ENCODE results near the gene COX11.

The COX11 gene

GRCh38 chr17:54967621-54968261 lies 713 bp downstream of the COX11 start:
- peak in 3 of 4 experiments; percentile 3 to 5 (median 3) for DNase-seq

- no peak for DNase-seq
These were observed 11.7 kb downstream of the COX11 start for GRCh38 chr17:54956791-54957190.

GRCh38 chr17:54951286-54951685 lies 17.2 kb downstream of the COX11 start:
- DNase-seq: no peak

GRCh38 chr17:54950116-54950515 lies 18.3 kb downstream of the COX11 start:
- DNase-seq: no peak

GRCh38 chr17:54948380-54948779 lies 20.1 kb downstream of the COX11 start:
- peak in 1 of 4 experiments; percentile 11 for DNase-seq

GRCh38 chr17:54947396-54947795 lies 21.1 kb downstream of the COX11 start:
- DNase-seq: no peak

- no peak for DNase-seq
These were observed 22.8 kb downstream of the COX11 start for GRCh38 chr17:54945671-54946070.

- no peak for DNase-seq
These were observed 23.2 kb downstream of the COX11 start for GRCh38 chr17:54945231-54945630.

GRCh38 chr17:54944796-54945195 lies 23.7 kb downstream of the COX11 start:
- no peak for DNase-seq

- no peak for DNase-seq
These were observed 27.2 kb downstream of the COX11 start for GRCh38 chr17:54941285-54941684.

- no peak for DNase-seq
These were observed 31.0 kb downstream of the COX11 start for GRCh38 chr17:54937426-54937825.

- no peak for DNase-seq
These were observed 31.4 kb downstream of the COX11 start for GRCh38 chr17:54937018-54937417.

GRCh38 chr17:54935471-54935870 lies 33.0 kb downstream of the COX11 start:
- DNase-seq: no peak

GRCh38 chr17:54933921-54934320 lies 34.5 kb downstream of the COX11 start:
- DNase-seq: no peak

- DNase-seq: no peak
These were observed 35.7 kb downstream of the COX11 start for GRCh38 chr17:54932711-54933110.

- no peak for DNase-seq
These were observed 40.9 kb downstream of the COX11 start for GRCh38 chr17:54927525-54927924.

GRCh38 chr17:54924405-54924804 lies 44.0 kb downstream of the COX11 start:
- DNase-seq: no peak

GRCh38 chr17:54920819-54921218 lies 47.6 kb downstream of the COX11 start:
- no peak for DNase-seq

- DNase-seq: no peak
These were observed 49.0 kb downstream of the COX11 start for GRCh38 chr17:54919425-54919824.

- DNase-seq: no peak
These were observed 51.7 kb downstream of the COX11 start for GRCh38 chr17:54916721-54917120.

Data from suppressor macrophage (primary cell).